HL-60 (cell line): ENCODE data around the gene TXNDC12.

Experiments used
- DNase-seq, 2 experiments: peaks; one replicate each; pipeline ENCODE4 v3.0.0-alpha.2; 2010 to 2020; ENCODE audit warnings: low read depth in 1 of 2, low spot score in 1 of 2
- H3K27ac ChIP-seq: fragments of 250-450 bp; sonication (Bioruptor Pico); replicated peaks from 2 replicates; pipeline ENCODE4 v1.5.1; 2020; ENCODE audit warnings: mild to moderate bottlenecking, moderate library complexity
- H3K27me3 ChIP-seq: fragments of 250-450 bp; sonication (Bioruptor Pico); 2 replicates; pipeline ENCODE4 v1.5.1; 2021; ENCODE audit warnings: mild to moderate bottlenecking, moderate library complexity; ENCODE audit not compliant: insufficient read depth, poor library complexity, severe bottlenecking
- H3K4me3 ChIP-seq: replicated peaks from 2 replicates; pipeline ENCODE4 v1.5.1; 2011; ENCODE audit warnings: mild to moderate bottlenecking, control low read depth, low read length; ENCODE audit not compliant: insufficient read depth
- GABPA ChIP-seq: IDR thresholded peaks from 2 replicates; pipeline ENCODE4 v1.6.1; 2012; ENCODE audit warnings: low read depth
- POLR2AphosphoS5 ChIP-seq: IDR thresholded peaks from 2 replicates; pipeline ENCODE4 v1.6.1; 2012; ENCODE audit warnings: low read depth
- SPI1 ChIP-seq: IDR thresholded peaks from 2 replicates; pipeline ENCODE4 v1.6.1; 2012; ENCODE audit warnings: low read depth, mild to moderate bottlenecking, borderline replicate concordance
- long read RNA-seq: library from polyadenylated mRNA; unstranded; transcript quantifications from one replicate; pipeline ENCODE4 v2.0.0, GENCODE V29; 2020
- TF ChIP-seq, protein P1 (sequence below): IDR thresholded peaks from 2 replicates; pipeline ENCODE4 v1.6.1; 2012; ENCODE audit warnings: low read depth; ENCODE audit not compliant: insufficient replicate concordance
- TF ChIP-seq, protein P2 (sequence below): IDR thresholded peaks from one replicate; pipeline ENCODE4 v1.5.1; 2011; ENCODE audit warnings: low read length, control low read depth, inconsistent platforms; ENCODE audit not compliant: insufficient read depth

TXNDC12 gene
- long read RNA-seq, transcript TXNDC12-201 (7 exons, 2,396 nt) = major isoform, 535 of 565 reads
- long read RNA-seq, transcript TXNDC12-205 (3 exons, 1,020 nt) = minor isoform, 5 of 565 reads
- long read RNA-seq, partial matches to known transcripts = 2 of 565 reads
- long read RNA-seq, other reads (novel, unspliced or antisense) = 20 of 565 reads

GRCh38 chr1:52055066-52055865 lies at the start of gene TXNDC12:
Gene TXNDC12, minus strand, starts transcription at chr1:52055191. Its CDS starts 95 bp downstream, at chr1:52055096.
- DNase-seq = peak; percentile 84 to 92
- Histone ChIP-seq H3K4me3 (peak within 1 kb of the TSS; percentile 87), H3K27me3 (no peaks in the 10 kb centered on the region), H3K27ac (peak within 1 kb of the TSS; percentile 98)
- TF ChIP-seq POLR2AphosphoS5 = peak; percentile 84
- TF ChIP-seq, protein P1, sequence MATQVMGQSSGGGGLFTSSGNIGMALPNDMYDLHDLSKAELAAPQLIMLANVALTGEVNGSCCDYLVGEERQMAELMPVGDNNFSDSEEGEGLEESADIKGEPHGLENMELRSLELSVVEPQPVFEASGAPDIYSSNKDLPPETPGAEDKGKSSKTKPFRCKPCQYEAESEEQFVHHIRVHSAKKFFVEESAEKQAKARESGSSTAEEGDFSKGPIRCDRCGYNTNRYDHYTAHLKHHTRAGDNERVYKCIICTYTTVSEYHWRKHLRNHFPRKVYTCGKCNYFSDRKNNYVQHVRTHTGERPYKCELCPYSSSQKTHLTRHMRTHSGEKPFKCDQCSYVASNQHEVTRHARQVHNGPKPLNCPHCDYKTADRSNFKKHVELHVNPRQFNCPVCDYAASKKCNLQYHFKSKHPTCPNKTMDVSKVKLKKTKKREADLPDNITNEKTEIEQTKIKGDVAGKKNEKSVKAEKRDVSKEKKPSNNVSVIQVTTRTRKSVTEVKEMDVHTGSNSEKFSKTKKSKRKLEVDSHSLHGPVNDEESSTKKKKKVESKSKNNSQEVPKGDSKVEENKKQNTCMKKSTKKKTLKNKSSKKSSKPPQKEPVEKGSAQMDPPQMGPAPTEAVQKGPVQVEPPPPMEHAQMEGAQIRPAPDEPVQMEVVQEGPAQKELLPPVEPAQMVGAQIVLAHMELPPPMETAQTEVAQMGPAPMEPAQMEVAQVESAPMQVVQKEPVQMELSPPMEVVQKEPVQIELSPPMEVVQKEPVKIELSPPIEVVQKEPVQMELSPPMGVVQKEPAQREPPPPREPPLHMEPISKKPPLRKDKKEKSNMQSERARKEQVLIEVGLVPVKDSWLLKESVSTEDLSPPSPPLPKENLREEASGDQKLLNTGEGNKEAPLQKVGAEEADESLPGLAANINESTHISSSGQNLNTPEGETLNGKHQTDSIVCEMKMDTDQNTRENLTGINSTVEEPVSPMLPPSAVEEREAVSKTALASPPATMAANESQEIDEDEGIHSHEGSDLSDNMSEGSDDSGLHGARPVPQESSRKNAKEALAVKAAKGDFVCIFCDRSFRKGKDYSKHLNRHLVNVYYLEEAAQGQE = peak; percentile 8
- peak; percentile 71 for TF ChIP-seq GABPA
- TF ChIP-seq, protein P2, sequence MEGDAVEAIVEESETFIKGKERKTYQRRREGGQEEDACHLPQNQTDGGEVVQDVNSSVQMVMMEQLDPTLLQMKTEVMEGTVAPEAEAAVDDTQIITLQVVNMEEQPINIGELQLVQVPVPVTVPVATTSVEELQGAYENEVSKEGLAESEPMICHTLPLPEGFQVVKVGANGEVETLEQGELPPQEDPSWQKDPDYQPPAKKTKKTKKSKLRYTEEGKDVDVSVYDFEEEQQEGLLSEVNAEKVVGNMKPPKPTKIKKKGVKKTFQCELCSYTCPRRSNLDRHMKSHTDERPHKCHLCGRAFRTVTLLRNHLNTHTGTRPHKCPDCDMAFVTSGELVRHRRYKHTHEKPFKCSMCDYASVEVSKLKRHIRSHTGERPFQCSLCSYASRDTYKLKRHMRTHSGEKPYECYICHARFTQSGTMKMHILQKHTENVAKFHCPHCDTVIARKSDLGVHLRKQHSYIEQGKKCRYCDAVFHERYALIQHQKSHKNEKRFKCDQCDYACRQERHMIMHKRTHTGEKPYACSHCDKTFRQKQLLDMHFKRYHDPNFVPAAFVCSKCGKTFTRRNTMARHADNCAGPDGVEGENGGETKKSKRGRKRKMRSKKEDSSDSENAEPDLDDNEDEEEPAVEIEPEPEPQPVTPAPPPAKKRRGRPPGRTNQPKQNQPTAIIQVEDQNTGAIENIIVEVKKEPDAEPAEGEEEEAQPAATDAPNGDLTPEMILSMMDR = no peak

- no peak overlapping the region for H3K27ac ChIP-seq
- TF ChIP-seq, protein P2 = no peak
- TF ChIP-seq, protein P1 = no peak
- no peak for TF ChIP-seq GABPA
- no peak for TF ChIP-seq SPI1
- no peak for TF ChIP-seq POLR2AphosphoS5
- DNase-seq = no peak
Observed at GRCh38 chr1:52102336-52103013, 47.5 kb upstream of the TXNDC12 start.

DNA sequence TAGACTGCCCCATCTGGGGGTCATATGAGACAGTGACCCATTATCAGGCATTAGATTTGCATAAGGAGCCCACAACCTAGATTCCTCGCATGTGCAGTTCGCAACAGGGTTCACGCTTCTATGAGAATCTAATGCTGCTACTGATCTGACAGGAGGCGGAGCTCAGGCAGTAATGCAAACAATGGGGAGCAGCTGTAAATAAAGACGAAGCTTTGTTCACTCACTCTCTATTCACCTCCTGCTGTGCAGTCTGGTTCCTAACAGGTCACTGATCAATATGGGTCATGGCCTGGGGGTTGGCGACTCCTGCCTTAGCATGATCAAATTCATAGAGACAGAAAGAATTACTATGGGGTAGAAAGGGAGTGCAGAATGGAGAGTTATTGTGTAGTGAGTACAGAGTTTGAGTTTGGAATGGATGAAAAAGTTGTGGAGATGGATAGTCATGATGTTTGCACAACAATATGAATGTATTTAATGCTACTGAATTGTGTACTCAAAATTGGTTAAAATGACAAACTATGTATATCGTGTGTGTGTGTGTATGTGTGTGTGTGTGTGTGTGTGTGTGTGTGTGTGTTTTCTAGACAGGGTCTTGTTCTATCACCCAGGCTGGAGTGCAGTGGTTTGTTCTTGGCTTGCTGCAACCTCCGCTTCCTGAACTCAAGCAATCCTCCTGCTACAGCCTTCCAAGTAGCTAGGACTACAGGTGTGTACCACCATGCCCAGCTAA lies 43.3 kb upstream of the TXNDC12 start:
- TF ChIP-seq SPI1 = no peak
- TF ChIP-seq, protein P2 = no peak
- TF ChIP-seq, protein P1 = no peak
- no peak for TF ChIP-seq GABPA
- no peak for TF ChIP-seq POLR2AphosphoS5
- DNase-seq = no peak
- H3K4me3 ChIP-seq = no peak overlapping the region

More at GRCh38 chr1:52102336-52103013, 47.5 kb upstream of the TXNDC12 start:
- Histone ChIP-seq H3K4me3 (no peak overlapping the region), H3K27me3 (no peaks in the 10 kb centered on the region)

More for the DNA sequence above, 43.3 kb upstream of the TXNDC12 start:
- H3K27me3 ChIP-seq = no peaks in the 10 kb centered on the region
- no peak overlapping the region for H3K27ac ChIP-seq
